Endothelial cell of umbilical vein (primary cell): Measurements from ENCODE around the gene CFAP20DC. TPM values are rescaled to one million over a fixed set of nuclear protein-coding genes. Genes with fewer than 3 reads are reported as not detected.

ENCODE experiments used
- BruUV-seq: library from RNA; stranded (reverse); fragments of 400-500 nt; replicated peaks from 2 replicates; lab custom pipeline; 2021; lab: Mats Ljungman, UMichigan
- CTCF ChIA-PET: fragments of 300-600, 350-600 bp; sonication (Branson Sonifier 250); formaldehyde crosslinking; loops from one replicate; lab custom pipeline; 2021; ENCODE audit warnings: antibody characterized with exemption, inconsistent platforms; lab: Charles Lee
- POLR2A ChIA-PET: fragments of 300-600, 350-600 bp; sonication (Branson Sonifier 250); formaldehyde crosslinking; loops from one replicate; lab custom pipeline; 2021; ENCODE audit warnings: antibody characterized with exemption, inconsistent platforms; lab: Charles Lee
- DNase-seq: peaks from one replicate; pipeline ENCODE4 v3.0.0-alpha.2; 2011; ENCODE audit warnings: low read depth, low spot score
- FAIRE-seq: peaks from 2 replicates; lab custom pipeline; 2011; peaks lifted over from hg19 to GRCh38; lab: Jason Lieb, UNC
- H2AFZ ChIP-seq: 2 replicates; pipeline ENCODE4 v1.6.0; 2012; ENCODE audit warnings: low read depth, low read length, control low read depth, inconsistent platforms
- H3K27ac ChIP-seq: 2 replicates; pipeline ENCODE4 v1.5.1; 2011; ENCODE audit warnings: low read depth, mild to moderate bottlenecking, control low read depth, low read length, moderate library complexity; ENCODE audit not compliant: insufficient read depth
- H3K27me3 ChIP-seq, 2 experiments: 2 replicates each; pipeline versions ENCODE4 v1.6.0 to v1.6.1; 2011; ENCODE audit warnings: low read length in 2 of 2, mixed read lengths in 1 of 2; ENCODE audit not compliant: control insufficient read depth in 2 of 2, insufficient read depth in 2 of 2
- H3K36me3 ChIP-seq, 2 experiments: 2 replicates in 1 of 2; 3 replicates in 1 of 2; pipeline ENCODE4 v1.5.1; 2011; ENCODE audit warnings: low read length in 2 of 2, mild to moderate bottlenecking in 1 of 2, moderate library complexity in 1 of 2; ENCODE audit not compliant: control insufficient read depth in 2 of 2, insufficient read depth in 2 of 2; ENCODE audit errors: extremely low read depth in 1 of 2
- H3K4me1 ChIP-seq: 3 replicates; pipeline ENCODE4 v1.5.1; 2011; ENCODE audit warnings: mild to moderate bottlenecking, low read length; ENCODE audit not compliant: control insufficient read depth, insufficient read depth; ENCODE audit errors: extremely low read depth
- H3K4me2 ChIP-seq: 2 replicates; pipeline ENCODE4 v1.6.1; 2011; ENCODE audit warnings: low read length, control low read depth, mixed read lengths; ENCODE audit not compliant: insufficient read depth
- H3K4me3 ChIP-seq, 3 experiments: fragments of 200-600 bp in 1 of 3; sonication (generic), shearing (Covaris generic) in 1 of 3; replicated peaks in 1 of 3; 2 replicates each; pipeline ENCODE4 v1.5.1; 2011 to 2016; ENCODE audit warnings: control low read depth in 3 of 3, low read length in 3 of 3, mild to moderate bottlenecking in 2 of 3, inconsistent platforms in 1 of 3, low read depth in 1 of 3, moderate library complexity in 1 of 3; ENCODE audit not compliant: insufficient read depth in 1 of 3
- H3K79me2 ChIP-seq: 2 replicates; pipeline ENCODE4 v1.6.0; 2012; ENCODE audit warnings: low read length, inconsistent platforms; ENCODE audit not compliant: control insufficient read depth, insufficient read depth
- H3K9ac ChIP-seq: replicated peaks from 2 replicates; pipeline ENCODE3; 2011; ENCODE audit warnings: low read length, control low read depth; ENCODE audit not compliant: insufficient read depth; ENCODE audit errors: extremely low read depth
- H3K9me1 ChIP-seq: replicated peaks from 3 replicates; pipeline ENCODE4 v1.6.0; 2011; ENCODE audit warnings: mild to moderate bottlenecking, low read length; ENCODE audit not compliant: control insufficient read depth, insufficient read depth; ENCODE audit errors: extremely low read depth
- H3K9me3 ChIP-seq: replicated peaks from 2 replicates; pipeline ENCODE4 v1.5.1; 2012; ENCODE audit warnings: low read length, inconsistent platforms; ENCODE audit not compliant: control insufficient read depth, insufficient read depth
- H4K20me1 ChIP-seq: replicated peaks from 2 replicates; pipeline ENCODE3; 2011; ENCODE audit warnings: mild to moderate bottlenecking, low read length; ENCODE audit not compliant: control insufficient read depth, insufficient read depth; ENCODE audit errors: extremely low read depth
- EZH2 ChIP-seq: IDR thresholded peaks from 2 replicates; pipeline ENCODE4 v1.6.1; 2012; ENCODE audit warnings: borderline replicate concordance, low read depth, mild to moderate bottlenecking, moderate library complexity, low read length, inconsistent platforms; ENCODE audit not compliant: severe bottlenecking
- FOS ChIP-seq: IDR thresholded peaks from 2 replicates; pipeline ENCODE4 v1.6.1; 2011; ENCODE audit warnings: mild to moderate bottlenecking, low read length, moderate library complexity, borderline replicate concordance; ENCODE audit not compliant: insufficient read depth
- GATA2 ChIP-seq: IDR thresholded peaks from 2 replicates; pipeline ENCODE4 v1.7.0; 2011; ENCODE audit warnings: low read depth, mild to moderate bottlenecking, moderate library complexity, mixed read lengths, low read length; ENCODE audit not compliant: insufficient read length, insufficient read depth
- JUN ChIP-seq: IDR thresholded peaks from 2 replicates; pipeline ENCODE4 v1.6.1; 2011; ENCODE audit warnings: borderline replicate concordance, low read depth; ENCODE audit not compliant: insufficient read length, insufficient read depth
- MAX ChIP-seq: IDR thresholded peaks from 2 replicates; pipeline ENCODE4 v1.6.1; 2011; ENCODE audit not compliant: insufficient read depth, insufficient read length
- POLR2A ChIP-seq: IDR thresholded peaks from 2 replicates; pipeline ENCODE4 v1.6.1; 2012; ENCODE audit warnings: low read depth, mild to moderate bottlenecking, control low read depth, low read length
- dilution Hi-C: fragments of 300-500 bp; cut with MboI; formaldehyde crosslinking; loops from one replicate; pipeline ENCODE4 v1.15.0; 2019; ENCODE audit warnings: low sequenced_read_pairs; ENCODE audit not compliant: extremely low pct_ligation_motif_present
- intact Hi-C: fragments of 100-400 bp; cut with micrococcal nuclease; formaldehyde crosslinking; loops from one replicate; pipeline ENCODE4 v1.10.0; 2022
- polyA plus RNA-seq, 4 experiments: library from polyadenylated mRNA; depleted of rRNA in 3 of 4; stranded (reverse) in 3 of 4; unstranded in 1 of 4; fragments of >200 nt; gene quantifications; 2 replicates each; pipeline versions ENCODE4 v1.2.1 to v1.2.3, GENCODE V29; 2011 to 2012; ENCODE audit warnings: missing spikeins in 1 of 4
- total RNA-seq: library from RNA; stranded (reverse); gene quantifications from 2 replicates; pipeline ENCODE4 v1.2.3, GENCODE V29; 2021

Gene CFAP20DC
- total and polyA plus RNA-seq, 2 donors (not counting 3 experiments of a cell fraction or from before 2014, with no cell fraction given), result 0.92 to 2.1 TPM

- TF ChIP-seq POLR2A (no peak), FOS (no peak), MAX (no peak), EZH2 (no peak)
- Histone ChIP-seq H3K9ac (no peak overlapping the region), H3K36me3 (no peaks in the 10 kb centered on the region), H3K4me1 (peaks cover 11% of the 10 kb centered on the region), H3K79me2 (no peaks in the 10 kb centered on the region), H4K20me1 (no peaks in the 10 kb centered on the region), H3K27ac (no peak overlapping the region), H3K27me3 (no peaks in the 10 kb centered on the region), H3K4me2 (no peak overlapping the region), H2AFZ (no peak overlapping the region), H3K9me3 (no peaks in the 10 kb centered on the region), H3K9me1 (no peaks in the 10 kb centered on the region), H3K4me3 (no peak overlapping the region)
- DNase-seq (no peak), FAIRE-seq (no peak)
- ChIA-PET POLR2A (no interaction called here), CTCF (no interaction called here)
- intact Hi-C loops, result no loop called here
- no TSS peak for BruUV-seq
- dilution Hi-C loops, result no loop called here
These were observed 48.1 kb downstream of the CFAP20DC start for GRCh38 chr3:59001675-59002074.

GRCh38 chr3:58999774-59000160 is 50.1 kb downstream of the CFAP20DC start:
- Histone ChIP-seq H3K36me3 (no peaks in the 10 kb centered on the region), H3K4me3 (no peak overlapping the region), H3K27ac (no peak overlapping the region), H3K4me1 (peaks cover 14% of the 10 kb centered on the region), H3K9me3 (no peaks in the 10 kb centered on the region), H3K9ac (no peak overlapping the region), H3K79me2 (no peaks in the 10 kb centered on the region), H3K9me1 (no peaks in the 10 kb centered on the region), H3K27me3 (no peaks in the 10 kb centered on the region), H4K20me1 (no peaks in the 10 kb centered on the region), H3K4me2 (no peak overlapping the region), H2AFZ (no peak overlapping the region)
- no TSS peak for BruUV-seq
- ChIA-PET POLR2A (no interaction called here), CTCF (interaction anchor here (4.2 kb wide), 1 partner anchor 53 kb away, joined by 26 read pairs; no protein-coding TSS in a partner anchor)
- FAIRE-seq (no peak), DNase-seq (no peak)
- TF ChIP-seq POLR2A (no peak), JUN (no peak), GATA2 (no peak), EZH2 (no peak)
- intact Hi-C loops, result no loop called here
- dilution Hi-C loops, result no loop called here
